ENCODE results near the gene MMEL1.

DNA sequence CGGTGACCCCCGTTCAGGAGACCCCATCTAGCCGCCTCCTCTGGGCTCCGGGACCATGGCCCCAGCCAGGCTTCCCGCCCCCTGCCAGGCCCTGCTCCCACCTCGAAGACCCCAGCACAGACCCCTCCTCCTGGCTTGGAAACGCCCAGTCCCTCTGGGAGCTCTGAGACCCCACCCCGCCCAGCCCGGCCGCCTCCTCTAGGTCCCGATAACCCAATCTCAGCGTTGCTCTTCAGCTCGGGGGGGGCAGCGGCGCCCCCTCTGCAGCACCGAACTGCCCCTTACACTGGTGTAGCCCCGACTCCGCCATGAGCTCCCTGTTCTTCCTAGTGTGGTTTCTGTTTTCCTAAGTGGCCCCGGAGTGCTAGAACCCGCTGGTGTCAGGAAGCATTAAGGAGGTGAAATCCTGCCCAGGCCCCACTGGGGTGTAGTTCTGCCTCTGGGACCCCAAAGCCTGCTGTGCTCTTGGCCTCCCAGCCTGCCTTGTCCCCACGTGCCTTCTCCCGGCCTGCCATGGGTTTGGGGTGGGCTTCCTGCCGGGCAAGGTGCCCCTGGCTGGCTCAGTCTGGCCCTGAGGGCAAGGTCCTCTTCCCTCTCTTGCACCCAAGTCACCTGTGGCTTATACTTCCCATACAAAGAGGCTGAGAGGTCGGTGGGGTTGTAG, 10.7 kb upstream of the MMEL1 start:
- no peak for TF ChIP-seq POLR2A (IDR thresholded peaks at IDR 0.05)
- TF ChIP-seq, protein P1, sequence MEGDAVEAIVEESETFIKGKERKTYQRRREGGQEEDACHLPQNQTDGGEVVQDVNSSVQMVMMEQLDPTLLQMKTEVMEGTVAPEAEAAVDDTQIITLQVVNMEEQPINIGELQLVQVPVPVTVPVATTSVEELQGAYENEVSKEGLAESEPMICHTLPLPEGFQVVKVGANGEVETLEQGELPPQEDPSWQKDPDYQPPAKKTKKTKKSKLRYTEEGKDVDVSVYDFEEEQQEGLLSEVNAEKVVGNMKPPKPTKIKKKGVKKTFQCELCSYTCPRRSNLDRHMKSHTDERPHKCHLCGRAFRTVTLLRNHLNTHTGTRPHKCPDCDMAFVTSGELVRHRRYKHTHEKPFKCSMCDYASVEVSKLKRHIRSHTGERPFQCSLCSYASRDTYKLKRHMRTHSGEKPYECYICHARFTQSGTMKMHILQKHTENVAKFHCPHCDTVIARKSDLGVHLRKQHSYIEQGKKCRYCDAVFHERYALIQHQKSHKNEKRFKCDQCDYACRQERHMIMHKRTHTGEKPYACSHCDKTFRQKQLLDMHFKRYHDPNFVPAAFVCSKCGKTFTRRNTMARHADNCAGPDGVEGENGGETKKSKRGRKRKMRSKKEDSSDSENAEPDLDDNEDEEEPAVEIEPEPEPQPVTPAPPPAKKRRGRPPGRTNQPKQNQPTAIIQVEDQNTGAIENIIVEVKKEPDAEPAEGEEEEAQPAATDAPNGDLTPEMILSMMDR (IDR thresholded peaks at IDR 0.05): no peak

Measured in body of pancreas (tissue), 4 donors.